GM12865 (cell line): Measurements from ENCODE around the gene TBL1X.

Source experiments
- DNase-seq: peaks from one replicate; pipeline ENCODE4 v3.0.0; 2010; ENCODE audit warnings: low read depth
- H3K4me3 ChIP-seq: 2 replicates; pipeline ENCODE4 v1.5.1; 2011; ENCODE audit warnings: mild to moderate bottlenecking, low read depth, low read length, control low read depth
- CTCF ChIP-seq: IDR thresholded peaks from 2 replicates; pipeline ENCODE4 v1.5.1; 2011; ENCODE audit warnings: low read length, control low read depth, low read depth, inconsistent platforms; ENCODE audit not compliant: insufficient read depth; ENCODE audit errors: missing control alignments

TBL1X gene

GRCh38 chrX:9662148-9662547 is 197.3 kb downstream of the TBL1X start:
- TF ChIP-seq CTCF: no peak
- H3K4me3 ChIP-seq: no peak overlapping the region
- DNase-seq: no peak

GRCh38 chrX:9663216-9663615 is 198.4 kb downstream of the TBL1X start:
- peak; percentile 21 for DNase-seq
- TF ChIP-seq CTCF: no peak
- H3K4me3 ChIP-seq: no peak overlapping the region

- TF ChIP-seq CTCF: no peak
- H3K4me3 ChIP-seq: no peak overlapping the region
Observed at GRCh38 chrX:9664224-9664623, 199.4 kb downstream of the TBL1X start.

GRCh38 chrX:9665113-9665512 is 200.3 kb downstream of the TBL1X start:
- H3K4me3 ChIP-seq: no peak overlapping the region
- TF ChIP-seq CTCF: no peak
- DNase-seq: no peak

More at GRCh38 chrX:9664224-9664623, 199.4 kb downstream of the TBL1X start:
- DNase-seq: no peak

- no peak overlapping the region for H3K4me3 ChIP-seq
- no peak for TF ChIP-seq CTCF
- DNase-seq: no peak
Observed at GRCh38 chrX:9668537-9668936, 203.7 kb downstream of the TBL1X start.

GRCh38 chrX:9670136-9670814 is 205.4 kb downstream of the TBL1X start:
- TF ChIP-seq CTCF: no peak
- no peak for DNase-seq

GRCh38 chrX:9671998-9672397 is 207.1 kb downstream of the TBL1X start:
- DNase-seq: no peak
- H3K4me3 ChIP-seq: no peak overlapping the region
- TF ChIP-seq CTCF: no peak

More at GRCh38 chrX:9670136-9670814, 205.4 kb downstream of the TBL1X start:
- H3K4me3 ChIP-seq: no peak overlapping the region
